PC-3 (cell line): ENCODE results near the gene ATP5MG. TPM values are rescaled to one million over a fixed set of nuclear protein-coding genes. Genes with fewer than 3 reads are reported as not detected.
A peak's percentile ranks its signal among the peaks of the same experiment; 100 is the strongest.

Experiments
- ATAC-seq: fragments of 200-7000 bp; cut with Tn5 transposase; 2 replicates; pipeline ENCODE4 v1.9.1; 2020; ENCODE audit warnings: mild to moderate bottlenecking, moderate library complexity
- BruUV-seq: library from RNA; stranded (reverse); fragments of 400-500 nt; replicated peaks from 2 replicates; lab custom pipeline; 2021; lab: Mats Ljungman, UMichigan
- CTCF ChIA-PET: fragments of 300-600 bp; sonication (Branson Sonifier 250); formaldehyde crosslinking; loops from one replicate; lab custom pipeline; 2022; ENCODE audit warnings: antibody characterized with exemption; lab: Charles Lee
- POLR2A ChIA-PET: fragments of 300-600 bp; sonication (Branson Sonifier 250); formaldehyde crosslinking; loops from one replicate; lab custom pipeline; 2022; ENCODE audit warnings: antibody characterized with exemption; ENCODE audit not compliant: unreplicated experiment; lab: Charles Lee
- DNase-seq: peaks from one replicate; pipeline ENCODE4 v3.0.0-alpha.2; 2015
- H2AFZ ChIP-seq: fragments of 300-600 bp; sonication (generic); 2 replicates; pipeline ENCODE4 v1.6.0; 2016; ENCODE audit warnings: antibody characterized with exemption, low read length
- H3F3A ChIP-seq: fragments of 300-600 bp; sonication (generic); one replicate; pipeline ENCODE4 v1.6.0; 2017; ENCODE audit warnings: antibody characterized with exemption, low read length, control low read depth, mild to moderate bottlenecking; ENCODE audit not compliant: unreplicated experiment
- H3K27ac ChIP-seq: fragments of 300-600 bp; sonication (generic); 2 replicates; pipeline ENCODE4 v1.5.1; 2016; ENCODE audit warnings: mild to moderate bottlenecking, low read length
- H3K27me3 ChIP-seq: fragments of 300-600 bp; sonication (generic); 2 replicates; pipeline ENCODE4 v1.6.1; 2016; ENCODE audit warnings: low read length, mixed read lengths
- H3K36me3 ChIP-seq: fragments of 300-600 bp; sonication (generic); 2 replicates; pipeline ENCODE4 v1.6.1; 2016; ENCODE audit warnings: low read depth, mixed run types, low read length, mixed read lengths
- H3K4me1 ChIP-seq: fragments of 300-600 bp; sonication (generic); 2 replicates; pipeline ENCODE4 v1.5.1; 2016; ENCODE audit warnings: low read length; ENCODE audit not compliant: insufficient read depth
- H3K4me2 ChIP-seq: fragments of 300-600 bp; sonication (generic); 2 replicates; pipeline ENCODE4 v1.6.0; 2016; ENCODE audit warnings: low read length
- H3K4me3 ChIP-seq: fragments of 300-600 bp; sonication (generic); 2 replicates; pipeline ENCODE4 v1.5.1; 2016; ENCODE audit warnings: mild to moderate bottlenecking, low read length, mixed read lengths
- H3K79me2 ChIP-seq: fragments of 300-600 bp; sonication (generic); 2 replicates; pipeline ENCODE4 v1.6.1; 2017; ENCODE audit warnings: low read length, mixed read lengths
- H3K9ac ChIP-seq: fragments of 300-600 bp; sonication (generic); 2 replicates; pipeline ENCODE4 v1.6.0; 2016; ENCODE audit warnings: mild to moderate bottlenecking, low read length
- H3K9me2 ChIP-seq: fragments of 300-600 bp; sonication (generic); replicated peaks from 2 replicates; pipeline ENCODE4 v1.6.1; 2016; ENCODE audit warnings: mixed run types, low read length, mixed read lengths
- H3K9me3 ChIP-seq: fragments of 300-600 bp; sonication (generic); 2 replicates; pipeline ENCODE4 v1.6.1; 2016; ENCODE audit warnings: low read length, mixed read lengths
- H4K20me1 ChIP-seq: fragments of 300-600 bp; sonication (generic); 2 replicates; pipeline ENCODE4 v1.6.1; 2016; ENCODE audit warnings: low read length, mixed read lengths
- EZH2 ChIP-seq: fragments of 300-600 bp; sonication (generic); IDR thresholded peaks from one replicate; pipeline ENCODE4 v1.6.1; 2017; ENCODE audit warnings: antibody characterized with exemption, mild to moderate bottlenecking, low read length; ENCODE audit not compliant: unreplicated experiment
- EZH2phosphoT487 ChIP-seq: fragments of 300-600 bp; sonication (generic); IDR thresholded peaks from 2 replicates; pipeline ENCODE4 v1.6.1; 2018; ENCODE audit warnings: mild to moderate bottlenecking, antibody characterized with exemption, low read length, borderline replicate concordance
- intact Hi-C: fragments of 100-400 bp; cut with micrococcal nuclease; formaldehyde crosslinking; loops from 2 replicates; pipeline ENCODE4 v1.9.0; 2023
- total RNA-seq: library from RNA; depleted of rRNA; stranded (reverse); fragments of >200 nt; gene quantifications from 2 replicates; pipeline ENCODE4 v1.2.3, GENCODE V29; 2014
- TF ChIP-seq, protein P1 (sequence below): fragments of 300-600 bp; sonication (generic); conservative IDR thresholded peaks from 2 replicates; pipeline ENCODE4 v1.5.1; 2017; ENCODE audit warnings: antibody characterized with exemption, low read depth, mild to moderate bottlenecking, low read length

The ATP5MG gene
- total RNA-seq, 1 experiment from 2014 or later, result 375 TPM

DNA sequence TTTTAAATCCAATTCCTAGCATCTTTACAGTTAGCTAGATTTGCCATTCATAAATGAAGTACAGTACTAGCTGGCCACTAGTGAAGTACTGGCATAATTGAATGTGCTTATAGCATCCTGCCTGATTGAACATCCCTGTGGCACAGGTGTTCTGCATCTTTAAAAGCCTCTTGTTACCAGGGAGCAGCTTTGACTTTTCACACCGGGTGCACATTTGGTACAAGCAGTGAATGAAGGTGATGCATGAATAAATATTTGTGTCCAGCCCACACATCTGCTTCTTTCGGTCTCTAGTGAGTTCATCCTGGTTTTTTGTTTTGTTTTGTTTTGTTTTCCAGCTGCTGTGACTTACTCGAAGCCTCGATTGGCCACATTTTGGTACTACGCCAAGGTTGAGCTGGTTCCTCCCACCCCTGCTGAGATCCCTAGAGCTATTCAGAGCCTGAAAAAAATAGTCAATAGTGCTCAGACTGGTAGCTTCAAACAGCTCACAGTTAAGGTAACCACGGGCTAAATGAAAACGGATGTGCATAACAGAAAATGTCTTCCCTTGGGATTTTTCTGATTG, 5.3 kb downstream of the ATP5MG start:
- H4K20me1 ChIP-seq, result peaks cover 34% of the 10 kb centered on the region
- no peak for ATAC-seq
- H3K4me3 ChIP-seq, result no peak overlapping the region
- intact Hi-C loops, result loop anchor here (10.0 kb wide), 1 partner anchor 158 kb away; the partner anchor contains the start of gene IFT46
- no peaks in the 10 kb centered on the region for H3K9me3 ChIP-seq
- no peaks in the 10 kb centered on the region for H3K9me2 ChIP-seq
- ChIA-PET POLR2A (no interaction called here), CTCF (no interaction called here)
- peaks cover 66% of the 10 kb centered on the region for H3K79me2 ChIP-seq
- H3K27ac ChIP-seq, result no peak overlapping the region
- no peak for DNase-seq
- H2AFZ ChIP-seq, result no peak overlapping the region
- peaks cover 3% of the 10 kb centered on the region for H3F3A ChIP-seq
- H3K27me3 ChIP-seq, result no peaks in the 10 kb centered on the region
- BruUV-seq, result no TSS peak
- no peak overlapping the region for H3K4me2 ChIP-seq
- TF ChIP-seq, protein P1, sequence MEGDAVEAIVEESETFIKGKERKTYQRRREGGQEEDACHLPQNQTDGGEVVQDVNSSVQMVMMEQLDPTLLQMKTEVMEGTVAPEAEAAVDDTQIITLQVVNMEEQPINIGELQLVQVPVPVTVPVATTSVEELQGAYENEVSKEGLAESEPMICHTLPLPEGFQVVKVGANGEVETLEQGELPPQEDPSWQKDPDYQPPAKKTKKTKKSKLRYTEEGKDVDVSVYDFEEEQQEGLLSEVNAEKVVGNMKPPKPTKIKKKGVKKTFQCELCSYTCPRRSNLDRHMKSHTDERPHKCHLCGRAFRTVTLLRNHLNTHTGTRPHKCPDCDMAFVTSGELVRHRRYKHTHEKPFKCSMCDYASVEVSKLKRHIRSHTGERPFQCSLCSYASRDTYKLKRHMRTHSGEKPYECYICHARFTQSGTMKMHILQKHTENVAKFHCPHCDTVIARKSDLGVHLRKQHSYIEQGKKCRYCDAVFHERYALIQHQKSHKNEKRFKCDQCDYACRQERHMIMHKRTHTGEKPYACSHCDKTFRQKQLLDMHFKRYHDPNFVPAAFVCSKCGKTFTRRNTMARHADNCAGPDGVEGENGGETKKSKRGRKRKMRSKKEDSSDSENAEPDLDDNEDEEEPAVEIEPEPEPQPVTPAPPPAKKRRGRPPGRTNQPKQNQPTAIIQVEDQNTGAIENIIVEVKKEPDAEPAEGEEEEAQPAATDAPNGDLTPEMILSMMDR, result no peak
- TF ChIP-seq EZH2, result no peak
- TF ChIP-seq EZH2phosphoT487, result no peak
- H3K9ac ChIP-seq, result no peak overlapping the region
- H3K36me3 ChIP-seq, result peaks cover 44% of the 10 kb centered on the region
- peaks cover 7% of the 10 kb centered on the region; the same call in 1 of the 2 replicates for H3K4me1 ChIP-seq

GRCh38 chr11:118410055-118410745, 8.8 kb downstream of the ATP5MG start:
- peaks cover 36% of the 10 kb centered on the region for H3K36me3 ChIP-seq
- no TSS peak for BruUV-seq
- H3K9me3 ChIP-seq, result no peaks in the 10 kb centered on the region
- H3K9me2 ChIP-seq, result no peaks in the 10 kb centered on the region
- H3K4me2 ChIP-seq, result no peak overlapping the region
- no peak overlapping the region for H3K27ac ChIP-seq
- no peak overlapping the region for H2AFZ ChIP-seq
- H3K4me3 ChIP-seq, result no peak overlapping the region
- peaks cover 31% of the 10 kb centered on the region for H3K79me2 ChIP-seq
- DNase-seq (no peak), ATAC-seq (no peak)
- H3K9ac ChIP-seq, result no peak overlapping the region
- peaks cover 5% of the 10 kb centered on the region for H3F3A ChIP-seq
- ChIA-PET POLR2A (no interaction called here), CTCF (no interaction called here)
- peaks cover 13% of the 10 kb centered on the region for H4K20me1 ChIP-seq
- no peaks in the 10 kb centered on the region for H3K27me3 ChIP-seq
- intact Hi-C loops, result no loop called here
- TF ChIP-seq, protein P1, result no peak
- TF ChIP-seq EZH2phosphoT487 (no peak), EZH2 (no peak)
- peaks cover 2% of the 10 kb centered on the region for H3K4me1 ChIP-seq

DNA sequence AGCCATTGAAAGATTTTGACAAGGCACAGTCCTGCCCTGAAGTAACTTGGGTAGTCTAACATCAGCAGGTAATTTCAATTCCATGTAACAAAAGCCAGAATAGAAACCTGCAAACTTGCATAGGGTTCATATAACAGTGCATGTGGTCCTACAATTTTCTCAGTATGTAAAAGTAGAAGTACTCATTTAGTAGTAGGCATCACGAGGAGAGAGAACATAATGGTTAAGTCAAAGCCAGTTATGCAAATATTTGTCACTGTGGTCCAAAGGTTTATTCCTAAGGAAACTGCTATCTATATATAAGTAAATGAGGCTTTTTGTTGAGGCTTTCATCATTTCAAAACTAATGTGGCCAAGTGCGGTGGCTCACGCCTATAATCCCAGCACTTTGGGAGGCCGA, 10.1 kb downstream of the ATP5MG start:
- Histone ChIP-seq H2AFZ (no peak overlapping the region), H3K27me3 (no peaks in the 10 kb centered on the region), H3K9me2 (no peaks in the 10 kb centered on the region), H3F3A (peaks cover 8% of the 10 kb centered on the region), H3K4me2 (no peak overlapping the region), H3K9ac (no peak overlapping the region), H3K27ac (no peak overlapping the region), H3K36me3 (peaks cover 25% of the 10 kb centered on the region), H3K9me3 (no peaks in the 10 kb centered on the region), H4K20me1 (peaks cover 5% of the 10 kb centered on the region), H3K79me2 (peaks cover 17% of the 10 kb centered on the region), H3K4me1 (peaks cover 15% of the 10 kb centered on the region), H3K4me3 (no peak overlapping the region)
- TF ChIP-seq, protein P1, result no peak
- TF ChIP-seq EZH2phosphoT487, result no peak
- no peak for TF ChIP-seq EZH2
- no peak for ATAC-seq
- CTCF ChIA-PET, result no interaction called here
- no peak for DNase-seq
- POLR2A ChIA-PET, result no interaction called here
- intact Hi-C loops, result no loop called here
- TSS peak; percentile 7 for BruUV-seq
